HepG2 (cell line): ENCODE data around the gene NSUN3. TPM values are rescaled to one million over a fixed set of nuclear protein-coding genes. Genes with fewer than 3 reads are reported as not detected.

Experiments
- ATAC-seq: fragments of 200-7000 bp; cut with Tn5 transposase; 3 replicates; pipeline ENCODE4 v1.9.1; 2020; ENCODE audit warnings: mild to moderate bottlenecking, moderate library complexity
- BruUV-seq: library from RNA; stranded (reverse); fragments of 400-500 nt; replicated peaks from 2 replicates; lab custom pipeline; 2021; lab: Mats Ljungman, UMichigan
- CTCF ChIA-PET: fragments of 300-600 bp; formaldehyde crosslinking; extraction: SDS; loops from one replicate; lab custom pipeline; 2021; ENCODE audit warnings: low total read pairs, inconsistent platforms, low intra/inter-chr PET ratio; lab: Yijun Ruan, JAX
- POLR2A ChIA-PET: fragments of 350-600 bp; sonication (Branson Sonifier 250); formaldehyde crosslinking; loops from one replicate; lab custom pipeline; 2020; ENCODE audit warnings: antibody characterized with exemption, inconsistent platforms; lab: Yijun Ruan, JAX
- DNase-seq: peaks from one replicate; pipeline ENCODE4 v3.0.0-alpha.2; 2015; ENCODE audit warnings: low spot score
- FAIRE-seq: peaks from 3 replicates; lab custom pipeline; 2011; peaks lifted over from hg19 to GRCh38; lab: Jason Lieb, UNC
- H2AFZ ChIP-seq: one replicate; pipeline ENCODE4 v1.6.1; 2011; ENCODE audit warnings: low read length, inconsistent platforms
- H3K27ac ChIP-seq: fragments of 300-600 bp; 3 replicates; pipeline ENCODE4 v1.8.0; 2011; ENCODE audit warnings: mixed run types, mild to moderate bottlenecking, mixed read lengths, low read length, inconsistent platforms; ENCODE audit not compliant: insufficient read depth; ENCODE audit errors: extremely low read length
- H3K27me3 ChIP-seq, 2 experiments: fragments of 200-600 bp in 1 of 2; 2 replicates in 1 of 2; 3 replicates in 1 of 2; pipeline versions ENCODE4 v1.6.0 to v1.8.0; 2011; ENCODE audit warnings: low read length in 2 of 2, mild to moderate bottlenecking in 2 of 2, moderate library complexity in 2 of 2, inconsistent platforms in 1 of 2; ENCODE audit not compliant: insufficient read depth in 2 of 2, control insufficient read depth in 1 of 2
- H3K36me3 ChIP-seq, 2 experiments: fragments of 200-600 bp in 1 of 2; replicated peaks in 1 of 2; 2 replicates in 1 of 2; 3 replicates in 1 of 2; pipeline versions ENCODE4 v1.5.1 to v1.8.0; 2011; ENCODE audit warnings: low read length in 2 of 2, inconsistent platforms in 1 of 2; ENCODE audit not compliant: insufficient read depth in 2 of 2, control insufficient read depth in 1 of 2
- H3K4me1 ChIP-seq: 2 replicates; pipeline ENCODE4 v1.5.1; 2012; ENCODE audit warnings: low read length, inconsistent platforms; ENCODE audit not compliant: insufficient read depth
- H3K4me2 ChIP-seq: 2 replicates; pipeline ENCODE4 v1.6.0; 2011; ENCODE audit warnings: low read depth, low read length, inconsistent platforms
- H3K4me3 ChIP-seq, 3 experiments: fragments of 200-600 bp in 1 of 3; sonication (generic), shearing (Covaris generic) in 1 of 3; replicated peaks in 1 of 3; 2 replicates each; pipeline ENCODE4 v1.5.1; 2011 to 2016; ENCODE audit warnings: low read length in 3 of 3, inconsistent platforms in 2 of 3, low read depth in 2 of 3, mild to moderate bottlenecking in 2 of 3, control low read depth in 1 of 3, mixed read lengths in 1 of 3; ENCODE audit not compliant: insufficient read depth in 1 of 3
- H3K79me2 ChIP-seq: one replicate; pipeline ENCODE4 v1.6.1; 2011; ENCODE audit warnings: low read length, inconsistent platforms; ENCODE audit not compliant: insufficient read depth
- H3K9ac ChIP-seq: 2 replicates; pipeline ENCODE4 v1.6.0; 2011; ENCODE audit warnings: mild to moderate bottlenecking, low read depth, low read length, inconsistent platforms; ENCODE audit not compliant: insufficient read depth
- H3K9me3 ChIP-seq: 2 replicates; pipeline ENCODE4 v1.5.1; 2012; ENCODE audit warnings: mild to moderate bottlenecking, low read length
- H4K20me1 ChIP-seq: 2 replicates; pipeline ENCODE4 v1.6.0; 2011; ENCODE audit warnings: inconsistent platforms, mild to moderate bottlenecking, low read length, moderate library complexity; ENCODE audit not compliant: insufficient read depth
- BRD4 ChIP-seq: sonication (generic); formaldehyde crosslinking; IDR thresholded peaks from 2 replicates; pipeline ENCODE4 v1.4.0; 2020; ENCODE audit warnings: missing genetic modification reagents
- HIVEP1 ChIP-seq: sonication (generic); formaldehyde crosslinking; IDR thresholded peaks from 2 replicates; pipeline ENCODE4 v1.4.0; 2020; ENCODE audit warnings: mild to moderate bottlenecking, missing genetic modification reagents
- HMG20B ChIP-seq: conservative IDR thresholded peaks from 2 replicates; pipeline ENCODE4 v1.6.1; 2016; ENCODE audit warnings: missing genetic modification reagents, missing compliant biosample characterization
- MIXL1 ChIP-seq: IDR thresholded peaks from 2 replicates; pipeline ENCODE4 v1.6.1; 2016
- MXD4 ChIP-seq: IDR thresholded peaks from 2 replicates; pipeline ENCODE4 v1.6.1; 2016; ENCODE audit warnings: mild to moderate bottlenecking, missing biosample characterization, missing genetic modification reagents
- NCOA2 ChIP-seq: sonication (generic); formaldehyde crosslinking; IDR thresholded peaks from 2 replicates; pipeline ENCODE4 v1.8.0; 2022; ENCODE audit warnings: inconsistent platforms
- NKX3-1 ChIP-seq: sonication (generic); formaldehyde crosslinking; IDR thresholded peaks from 2 replicates; pipeline ENCODE4 v1.5.0; 2020; ENCODE audit warnings: missing genetic modification reagents
- NRL ChIP-seq: sonication (generic); formaldehyde crosslinking; IDR thresholded peaks from 2 replicates; pipeline ENCODE4 v1.5.0; 2020; ENCODE audit warnings: missing genetic modification reagents, mild to moderate bottlenecking, moderate library complexity, borderline replicate concordance
- TEF ChIP-seq: sonication (generic); formaldehyde crosslinking; IDR thresholded peaks from 2 replicates; pipeline ENCODE4 v1.5.0; 2020; ENCODE audit warnings: missing genetic modification reagents
- THAP9 ChIP-seq: sonication (generic); formaldehyde crosslinking; IDR thresholded peaks from 2 replicates; pipeline ENCODE4; 2020; ENCODE audit warnings: missing genetic modification reagents, mild to moderate bottlenecking, borderline replicate concordance
- ZNF768 ChIP-seq: sonication (generic); formaldehyde crosslinking; IDR thresholded peaks from 2 replicates; pipeline ENCODE4 v1.4.0; 2020; ENCODE audit warnings: missing genetic modification reagents
- ZNF878 ChIP-seq: sonication (generic); formaldehyde crosslinking; IDR thresholded peaks from 2 replicates; pipeline ENCODE4 v1.8.1; 2023; ENCODE audit warnings: mild to moderate bottlenecking, missing genetic modification reagents, moderate library complexity
- ZZZ3 ChIP-seq: sonication (generic); formaldehyde crosslinking; IDR thresholded peaks from 2 replicates; pipeline ENCODE4 v1.4.0; 2020; ENCODE audit warnings: missing genetic modification reagents, mild to moderate bottlenecking, borderline replicate concordance
- WGBS: methylation state at CpG from one replicate; pipeline ENCODE4 v1.1.6; 2017; ENCODE audit warnings: low lambda C conversion rate; 5-methylcytosine and 5-hydroxymethylcytosine counted together
- in situ Hi-C: cut with HindIII; loops from 2 replicates; pipeline ENCODE4 v1.10.0; 2017; ENCODE audit warnings: low pct_unique_long_range_greater_than_20kb; ENCODE audit not compliant: extremely low pct_ligation_motif_present
- intact Hi-C: fragments of 100-400 bp; cut with micrococcal nuclease; formaldehyde crosslinking; loops from one replicate; pipeline ENCODE4 v1.10.0; 2022; ENCODE audit not compliant: unreplicated experiment
- polyA plus RNA-seq, 8 experiments: library from polyadenylated mRNA; depleted of rRNA in 3 of 8; stranded (reverse) in 7 of 8; unstranded in 1 of 8; fragments of >200 nt; fragmentation: Illumina TruSeq in 4 of 8; extraction: Trizol in 4 of 8; gene quantifications; 2 replicates each; pipeline versions ENCODE4 v1.2.1 to v1.2.3, GENCODE V29; 2011 to 2016; ENCODE audit warnings: low read depth in 4 of 8, missing spikeins in 1 of 8, mixed read lengths in 1 of 8; ENCODE audit not compliant: insufficient read depth in 1 of 8
- total RNA-seq, 5 experiments: library from RNA; depleted of rRNA; stranded (reverse); fragments of >200 nt; fragmentation: Illumina TruSeq; extraction: Trizol; gene quantifications; 2 replicates each; pipeline ENCODE4 v1.2.3, GENCODE V29; 2016; ENCODE audit warnings: low read depth in 1 of 5

The NSUN3 gene
- total and polyA plus RNA-seq, 2 of the 13 experiments (the other 11 are each of a cell fraction or from before 2014, with no cell fraction given): 3.2 to 10.6 TPM

DNA sequence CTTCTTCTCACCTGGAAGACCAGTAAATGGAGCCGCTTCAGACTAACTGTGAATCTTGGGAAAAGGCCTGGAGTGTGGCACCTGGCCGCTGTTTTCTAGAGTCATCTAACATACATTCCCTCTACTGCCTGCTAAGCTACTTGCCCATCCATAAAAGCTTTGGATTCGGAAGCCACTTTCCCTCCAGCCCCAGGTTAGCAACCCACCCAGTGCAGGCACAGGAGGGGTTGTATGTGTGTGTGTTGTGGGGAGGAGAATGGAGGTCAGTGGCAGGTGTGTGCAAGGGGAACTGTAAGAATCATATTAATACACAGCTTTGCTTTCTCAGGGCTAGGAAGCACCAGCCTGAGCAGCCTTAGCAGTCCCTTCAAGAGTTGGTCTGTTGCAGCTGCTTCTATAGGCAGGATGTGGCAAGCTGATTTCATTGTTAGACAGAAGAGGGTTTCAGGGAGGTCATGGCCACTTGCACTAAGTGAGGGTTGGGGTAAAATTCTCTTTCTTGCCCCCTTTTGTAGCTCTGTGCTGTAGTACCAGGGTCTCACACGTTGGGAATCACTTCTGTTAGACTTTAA is 8.9 kb downstream of the NSUN3 start:
- no peak for DNase-seq
- no peak for FAIRE-seq
- TF ChIP-seq MIXL1 (CRISPR knock-in tag) (no peak), HIVEP1 (CRISPR knock-in tag) (no peak)
- TF ChIP-seq, all 625 proteins: peak for 0
- Histone ChIP-seq H3K9ac (no peak overlapping the region), H3K27me3 (no peaks in the 10 kb centered on the region), H3K4me3 (no peak overlapping the region), H4K20me1 (no peaks in the 10 kb centered on the region), H3K9me3 (peaks cover 9% of the 10 kb centered on the region; the same call in 1 of the 2 replicates), H3K79me2 (no peaks in the 10 kb centered on the region), H2AFZ (no peak overlapping the region), H3K4me2 (no peak overlapping the region), H3K36me3 (peaks cover 0 to 12% of the 10 kb centered on the region in 2 experiments; a peak in 2 of 5 replicates), H3K27ac (no peak overlapping the region), H3K4me1 (no peaks in the 10 kb centered on the region)
- no peak for ATAC-seq
- CTCF ChIA-PET: interaction anchor here (4.2 kb wide), 1 partner anchor 67 kb away, joined by 25 read pairs; no protein-coding TSS in a partner anchor
- in situ Hi-C loops (no loop called here), intact Hi-C loops (no loop called here)
- POLR2A ChIA-PET: interaction anchor here (1.9 kb wide), 1 partner anchor 9 kb away, joined by 7 read pairs; the partner anchor contains the start of genes DHFR2 and NSUN3
- no TSS peak for BruUV-seq
- 91% methylated on average over 4 of the region's 4 CpGs for WGBS

DNA sequence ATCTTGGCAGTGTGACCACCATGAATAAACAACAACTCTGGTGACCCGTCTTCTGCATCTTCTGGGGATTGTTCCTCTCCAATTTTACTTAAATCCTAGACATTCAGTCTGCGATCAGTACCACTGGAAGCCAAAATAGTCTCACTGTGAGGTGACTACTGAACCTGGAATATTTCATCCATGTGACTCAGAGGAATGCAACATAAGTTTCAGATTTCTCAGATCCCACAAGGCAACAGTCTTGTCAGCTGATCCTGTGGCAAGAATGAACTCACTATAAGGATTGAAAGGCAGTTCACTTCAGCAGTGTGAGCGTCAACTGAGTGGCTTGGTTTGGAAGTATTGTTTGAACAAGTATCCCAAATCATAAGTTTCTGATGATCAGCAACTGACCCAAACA is 13.2 kb downstream of the NSUN3 start:
- CTCF ChIA-PET: no interaction called here
- ATAC-seq: no peak
- POLR2A ChIA-PET: no interaction called here
- intact Hi-C loops (no loop called here), in situ Hi-C loops (no loop called here)
- H3K4me1 ChIP-seq: peaks cover 15% of the 10 kb centered on the region
- BruUV-seq: no TSS peak
- no peak overlapping the region for H3K4me3 ChIP-seq
- no peaks in the 10 kb centered on the region for H3K9me3 ChIP-seq
- no peak for DNase-seq
- no peak overlapping the region for H3K4me2 ChIP-seq
- no peaks in the 10 kb centered on the region for H4K20me1 ChIP-seq
- no peaks in the 10 kb centered on the region for H3K27me3 ChIP-seq
- peaks cover 0 to 6% of the 10 kb centered on the region in 2 experiments; a peak in 1 of 5 replicates for H3K36me3 ChIP-seq
- no peak overlapping the region for H3K9ac ChIP-seq
- no peak overlapping the region for H2AFZ ChIP-seq
- no peaks in the 10 kb centered on the region for H3K79me2 ChIP-seq
- no peak for FAIRE-seq
- H3K27ac ChIP-seq: no peak overlapping the region
- WGBS: 100% methylated on average over 3 of the region's 3 CpGs
- TF ChIP-seq NRL (CRISPR knock-in tag) (no peak), HMG20B (CRISPR knock-in tag) (no peak), ZZZ3 (CRISPR knock-in tag) (no peak), ZNF768 (CRISPR knock-in tag) (no peak), THAP9 (CRISPR knock-in tag) (no peak), NKX3-1 (CRISPR knock-in tag) (no peak), MXD4 (CRISPR knock-in tag) (no peak), ZNF878 (no peak), TEF (CRISPR knock-in tag) (no peak), BRD4 (CRISPR knock-in tag) (no peak), NCOA2 (CRISPR knock-in tag) (no peak)
